Stimulated activated naive B cell treated with anti-CD40 and anti-IgM and Interleukin-4, amounts not matched to agents 10 μg/mL and 1 μg/mL and 100 μg/mL, for 72 hours (primary cell): Measurements from ENCODE around the gene SFT2D3.

Experiments
- ATAC-seq, 2 donors: fragments of 150-1000 bp; cut with Tn5 transposase; replicated peaks; 2 replicates each; pipeline ENCODE4 v1.10.0; 2021; ENCODE audit warnings: moderate library complexity in 1 of 2
- DNase-seq: peaks from one replicate; pipeline ENCODE4 v3.0.0; 2021
- H3K27ac Mint-ChIP-seq: one replicate; pipeline ENCODE4 v1.8.0; 2022; ENCODE audit warnings: mild to moderate bottlenecking, mixed read lengths
- H3K27me3 Mint-ChIP-seq, 2 donors: one replicate each; pipeline ENCODE4 v1.8.0; 2022; ENCODE audit warnings: mixed read lengths in 2 of 2
- H3K36me3 Mint-ChIP-seq, 2 donors: one replicate each; pipeline ENCODE4 v1.8.0; 2022; ENCODE audit warnings: mixed read lengths in 2 of 2, mild to moderate bottlenecking in 1 of 2
- H3K4me1 Mint-ChIP-seq, 2 donors: one replicate each; pipeline ENCODE4 v1.8.0; 2022; ENCODE audit warnings: mixed read lengths in 2 of 2, mild to moderate bottlenecking in 1 of 2
- H3K4me3 Mint-ChIP-seq, 2 donors: one replicate each; pipeline ENCODE4 v1.8.0; 2022; ENCODE audit warnings: mild to moderate bottlenecking in 2 of 2, mixed read lengths in 2 of 2, moderate library complexity in 1 of 2
- H3K9me3 Mint-ChIP-seq, 2 donors: one replicate each; pipeline ENCODE4 v1.8.0; 2022; ENCODE audit warnings: mixed read lengths in 2 of 2, mild to moderate bottlenecking in 1 of 2

The SFT2D3 gene

DNA sequence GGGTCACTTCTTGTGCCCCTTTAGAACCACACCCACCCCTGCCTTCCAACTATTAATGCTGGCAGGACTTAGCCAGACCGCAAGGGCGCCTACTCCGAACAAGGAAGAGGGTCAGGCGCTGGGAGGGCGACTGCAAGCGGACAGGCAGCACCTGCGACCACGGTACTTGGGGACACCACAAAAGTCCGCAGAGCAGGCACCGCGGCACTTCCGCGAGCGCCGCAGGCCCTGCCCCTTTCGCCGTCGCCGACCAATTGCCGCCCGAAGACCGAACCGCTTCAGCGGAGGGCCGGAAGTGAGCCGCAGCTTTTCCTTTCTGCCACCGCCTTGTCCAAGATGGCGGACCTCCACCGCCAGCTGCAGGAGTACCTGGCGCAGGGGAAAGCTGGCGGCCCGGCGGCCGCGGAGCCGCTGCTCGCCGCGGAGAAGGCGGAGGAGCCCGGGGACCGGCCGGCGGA, at the start of gene SFT2D3:
Gene SFT2D3, plus strand, starts transcription at position 305 of the 458 bp plus-strand sequence. Its CDS starts 32 bp downstream, at position 337.
- H3K27ac Mint-ChIP-seq: peak within 1 kb of the TSS; percentile 99
- H3K4me3 Mint-ChIP-seq: peak within 1 kb of the TSS; percentile 87 to 94
- H3K4me1 Mint-ChIP-seq: peaks cover 21 to 24% of the 10 kb centered on the region in 2 donors
- peak; percentile 92 for DNase-seq
- peak; percentile 76 to 79 for ATAC-seq
- H3K27me3 Mint-ChIP-seq: no peaks in the 10 kb centered on the region
- H3K36me3 Mint-ChIP-seq: peaks cover 19 to 31% of the 10 kb centered on the region in 2 donors
- no peaks in the 10 kb centered on the region for H3K9me3 Mint-ChIP-seq

- Mint-ChIP-seq H3K9me3 (no peaks in the 10 kb centered on the region), H3K27me3 (peaks cover 0 to 6% of the 10 kb centered on the region in 2 donors), H3K4me1 (peaks cover 57 to 69% of the 10 kb centered on the region in 2 donors), H3K36me3 (peaks cover 0 to 1% of the 10 kb centered on the region in 2 donors), H3K27ac (peak overlapping the region; percentile 43), H3K4me3 (no peak overlapping the region)
- ATAC-seq (peak; percentile 53 to 54), DNase-seq (no peak)
These were observed 49.2 kb upstream of the SFT2D3 start for GRCh38 chr2:127651971-127652550.

DNA sequence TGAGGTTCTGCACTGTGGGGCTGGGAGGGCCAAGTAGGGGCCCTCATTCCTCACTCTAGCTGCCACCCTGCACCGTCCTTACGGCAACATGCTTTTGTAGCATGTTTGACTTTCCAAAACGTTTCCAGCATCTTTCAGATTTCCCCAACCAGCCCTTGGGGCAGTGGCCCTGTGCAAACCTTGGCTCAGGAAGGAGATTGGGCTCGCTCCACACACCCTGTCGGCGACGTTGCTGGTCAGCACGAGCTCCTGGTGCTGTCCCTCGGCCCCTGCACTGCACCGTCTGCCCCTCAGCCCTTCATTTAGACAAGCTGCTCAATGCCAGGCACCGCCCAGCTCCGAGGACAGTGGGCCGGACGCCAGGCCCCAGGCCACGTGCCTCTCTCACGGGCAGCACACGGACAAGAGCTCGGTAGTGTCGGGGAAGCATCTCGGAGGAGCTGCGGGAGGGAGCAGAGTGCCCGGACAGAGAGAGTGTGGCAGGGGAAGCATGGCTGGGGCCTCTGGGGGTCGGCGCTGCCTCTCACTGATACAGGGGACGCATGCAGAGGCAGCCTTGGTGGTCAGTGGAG, 48.4 kb upstream of the SFT2D3 start:
- Mint-ChIP-seq H3K9me3 (no peaks in the 10 kb centered on the region), H3K4me1 (peaks cover 50 to 63% of the 10 kb centered on the region in 2 donors), H3K4me3 (no peak overlapping the region), H3K27ac (peak overlapping the region; percentile 38), H3K27me3 (peaks cover 0 to 6% of the 10 kb centered on the region in 2 donors), H3K36me3 (peaks cover 0 to 1% of the 10 kb centered on the region in 2 donors)
- ATAC-seq: no peak
- no peak for DNase-seq

- H3K4me1 Mint-ChIP-seq: peaks cover 45 to 57% of the 10 kb centered on the region in 2 donors
- H3K27ac Mint-ChIP-seq: no peak overlapping the region
- H3K4me3 Mint-ChIP-seq: no peak overlapping the region
- H3K9me3 Mint-ChIP-seq: no peaks in the 10 kb centered on the region
- ATAC-seq (no peak), DNase-seq (no peak)
- peaks cover 0 to 1% of the 10 kb centered on the region in 2 donors for H3K36me3 Mint-ChIP-seq
- H3K27me3 Mint-ChIP-seq: peaks cover 0 to 6% of the 10 kb centered on the region in 2 donors
These were observed 47.7 kb upstream of the SFT2D3 start for GRCh38 chr2:127653421-127654083.

- no peak overlapping the region for H3K4me3 Mint-ChIP-seq
- peaks cover 0 to 6% of the 10 kb centered on the region in 2 donors for H3K27me3 Mint-ChIP-seq
- H3K9me3 Mint-ChIP-seq: no peaks in the 10 kb centered on the region
- H3K4me1 Mint-ChIP-seq: peaks cover 43 to 57% of the 10 kb centered on the region in 2 donors
- no peak overlapping the region for H3K27ac Mint-ChIP-seq
- peaks cover 0 to 1% of the 10 kb centered on the region in 2 donors for H3K36me3 Mint-ChIP-seq
- no peak for ATAC-seq
- no peak for DNase-seq
These were observed 47.0 kb upstream of the SFT2D3 start for GRCh38 chr2:127654084-127654837.

GRCh38 chr2:127654838-127655175, 46.5 kb upstream of the SFT2D3 start:
- no peak for ATAC-seq
- Mint-ChIP-seq H3K9me3 (no peaks in the 10 kb centered on the region), H3K27ac (no peak overlapping the region), H3K27me3 (peaks cover 0 to 6% of the 10 kb centered on the region in 2 donors), H3K4me3 (no peak overlapping the region), H3K4me1 (peaks cover 41 to 57% of the 10 kb centered on the region in 2 donors), H3K36me3 (peaks cover 0 to 1% of the 10 kb centered on the region in 2 donors)
- DNase-seq: no peak

GRCh38 chr2:127655209-127656073, 45.9 kb upstream of the SFT2D3 start:
- Mint-ChIP-seq H3K4me1 (peaks cover 41 to 57% of the 10 kb centered on the region in 2 donors), H3K36me3 (peaks cover 0 to 1% of the 10 kb centered on the region in 2 donors), H3K27ac (no peak overlapping the region), H3K4me3 (no peak overlapping the region), H3K9me3 (no peaks in the 10 kb centered on the region), H3K27me3 (peaks cover 0 to 6% of the 10 kb centered on the region in 2 donors)
- ATAC-seq (no peak), DNase-seq (no peak)

- DNase-seq: no peak
- no peak for ATAC-seq
- Mint-ChIP-seq H3K27me3 (peaks cover 6 to 18% of the 10 kb centered on the region in 2 donors), H3K4me1 (peaks cover 31 to 45% of the 10 kb centered on the region in 2 donors), H3K9me3 (no peaks in the 10 kb centered on the region), H3K4me3 (no peak overlapping the region), H3K27ac (no peak overlapping the region), H3K36me3 (no peaks in the 10 kb centered on the region)
These were observed 44.6 kb upstream of the SFT2D3 start for GRCh38 chr2:127656569-127657231.

DNA sequence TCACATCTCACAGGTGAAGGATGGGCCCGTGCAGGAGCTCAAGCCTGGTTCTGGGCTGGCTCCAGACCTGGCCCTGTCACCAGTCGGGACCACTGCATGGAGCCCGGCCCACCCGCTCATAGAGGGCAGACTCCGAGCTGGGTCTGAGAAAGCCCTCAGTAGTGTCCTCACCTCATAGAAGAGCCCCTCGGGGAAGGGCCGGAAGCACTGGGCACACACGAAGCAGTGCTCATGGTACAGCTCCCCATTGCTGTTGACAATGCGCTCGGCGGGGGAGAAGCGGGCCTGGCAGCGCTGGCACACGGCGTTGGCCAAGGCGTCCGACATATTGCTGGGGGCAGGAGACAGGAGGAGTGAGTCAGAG, 44.1 kb upstream of the SFT2D3 start:
- H3K9me3 Mint-ChIP-seq: no peaks in the 10 kb centered on the region

DNA sequence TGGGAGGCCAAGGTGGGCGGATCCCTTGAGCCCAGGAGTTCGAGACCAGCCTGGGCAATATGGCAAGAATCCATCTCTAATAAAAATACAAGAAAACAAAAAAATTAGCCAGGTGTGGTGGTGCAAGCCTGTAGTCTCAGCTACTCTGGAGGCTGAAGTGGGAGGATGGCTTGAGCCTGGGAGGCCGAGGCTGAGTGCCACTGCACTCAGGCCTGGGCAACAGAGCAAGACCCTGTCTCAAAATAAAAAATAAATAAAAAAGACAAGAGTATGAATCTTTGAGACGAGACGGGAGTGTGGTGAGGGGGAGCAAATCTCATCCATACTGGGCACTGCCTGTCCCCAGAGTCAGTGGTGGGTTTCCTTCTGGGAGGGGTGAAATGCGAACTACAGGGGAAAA, 43.2 kb upstream of the SFT2D3 start:
- Mint-ChIP-seq H3K4me3 (no peak overlapping the region), H3K27me3 (peaks cover 15 to 26% of the 10 kb centered on the region in 2 donors), H3K4me1 (peaks cover 16 to 32% of the 10 kb centered on the region in 2 donors), H3K36me3 (no peaks in the 10 kb centered on the region), H3K27ac (no peak overlapping the region), H3K9me3 (no peaks in the 10 kb centered on the region)
- DNase-seq (no peak), ATAC-seq (no peak)

More for the DNA sequence above, 44.1 kb upstream of the SFT2D3 start:
- Mint-ChIP-seq H3K27me3 (peaks cover 11 to 22% of the 10 kb centered on the region in 2 donors), H3K4me3 (no peak overlapping the region), H3K36me3 (no peaks in the 10 kb centered on the region), H3K27ac (no peak overlapping the region), H3K4me1 (peaks cover 25 to 40% of the 10 kb centered on the region in 2 donors)
- DNase-seq (no peak), ATAC-seq (no peak)

DNA sequence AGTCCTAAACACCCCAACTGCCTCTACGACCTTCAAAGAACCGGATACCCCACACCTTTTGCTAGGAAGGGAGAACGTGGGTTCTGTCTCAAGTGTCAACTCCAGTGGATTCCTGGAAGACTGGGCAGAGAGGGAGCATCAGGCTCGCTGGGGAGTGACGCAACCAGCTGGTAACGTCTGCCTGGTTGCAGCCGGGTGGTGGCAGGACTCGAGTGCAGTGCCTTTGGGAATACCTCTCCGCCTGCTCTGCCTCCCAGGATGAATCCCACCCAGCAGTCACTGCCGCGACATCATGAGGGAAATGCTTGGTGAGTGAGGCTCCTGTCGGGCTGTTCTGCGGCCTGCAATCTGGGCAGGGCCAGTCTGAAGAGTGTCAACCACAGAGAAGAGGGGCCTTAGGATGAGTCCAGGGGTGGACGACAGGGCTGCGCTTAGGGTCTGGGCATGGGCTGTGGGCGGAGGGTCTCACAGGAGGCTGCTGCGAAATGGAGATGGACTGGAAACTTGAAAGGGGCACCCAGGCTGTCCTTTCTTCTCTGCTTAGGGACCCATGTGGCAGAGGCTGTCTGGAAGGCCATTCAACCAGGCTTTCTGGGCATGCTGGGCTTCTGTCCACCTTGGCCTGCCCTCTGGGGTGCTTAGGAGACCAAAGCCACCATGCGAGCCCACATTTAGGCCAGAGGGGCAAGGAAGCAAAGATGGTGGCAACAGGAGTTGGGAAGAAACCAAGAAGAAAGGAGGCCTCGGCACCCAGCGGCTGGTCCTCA, 42.5 kb upstream of the SFT2D3 start:
- Mint-ChIP-seq H3K4me3 (no peak overlapping the region), H3K9me3 (no peaks in the 10 kb centered on the region), H3K4me1 (peaks cover 12 to 32% of the 10 kb centered on the region in 2 donors), H3K36me3 (no peaks in the 10 kb centered on the region), H3K27ac (no peak overlapping the region), H3K27me3 (peaks cover 22 to 28% of the 10 kb centered on the region in 2 donors)
- no peak for ATAC-seq
- no peak for DNase-seq

- peaks cover 12 to 30% of the 10 kb centered on the region in 2 donors for H3K4me1 Mint-ChIP-seq
- H3K9me3 Mint-ChIP-seq: no peaks in the 10 kb centered on the region
- peaks cover 25 to 33% of the 10 kb centered on the region in 2 donors for H3K27me3 Mint-ChIP-seq
- no peaks in the 10 kb centered on the region for H3K36me3 Mint-ChIP-seq
- H3K4me3 Mint-ChIP-seq: no peak overlapping the region
- DNase-seq: no peak
- no peak overlapping the region for H3K27ac Mint-ChIP-seq
- ATAC-seq: peak; percentile 51 to 55
These were observed 41.6 kb upstream of the SFT2D3 start for GRCh38 chr2:127659408-127660290.
